D721Med (cell line): ENCODE results near the gene ADAM22.

Experiments used
- DNase-seq: peaks from one replicate; pipeline ENCODE4 v3.0.0; 2011; ENCODE audit warnings: low spot score; ENCODE audit not compliant: insufficient read length
- FAIRE-seq: peaks from 2 replicates; lab custom pipeline; 2011; peaks lifted over from hg19 to GRCh38; lab: Jason Lieb, UNC
- CTCF ChIP-seq: IDR thresholded peaks from 2 replicates; pipeline ENCODE4 v1.5.1; 2012; ENCODE audit warnings: mild to moderate bottlenecking, control low read depth; ENCODE audit not compliant: insufficient read depth; ENCODE audit errors: missing control alignments

The ADAM22 gene

DNA sequence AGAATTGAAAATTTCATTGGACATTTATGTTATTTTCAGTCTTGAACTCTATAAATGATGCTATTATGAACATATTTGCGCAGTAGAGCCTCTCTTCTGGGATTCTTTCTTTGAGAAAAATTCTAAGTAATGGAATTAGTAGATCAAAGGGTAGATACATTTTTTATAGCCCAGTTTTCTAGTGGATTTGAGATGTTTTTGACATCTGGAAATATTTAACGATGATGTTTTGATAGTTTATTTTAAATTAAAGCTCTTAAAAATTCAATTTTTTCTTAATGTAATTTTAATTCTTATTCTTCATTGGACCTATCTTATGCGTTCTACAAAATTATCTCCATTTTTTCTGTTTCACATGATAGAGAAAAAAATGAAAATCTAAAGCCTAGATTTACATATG lies 103.0 kb downstream of the ADAM22 start:
- FAIRE-seq (no peak), DNase-seq (no peak)
- no peak for TF ChIP-seq CTCF

DNA sequence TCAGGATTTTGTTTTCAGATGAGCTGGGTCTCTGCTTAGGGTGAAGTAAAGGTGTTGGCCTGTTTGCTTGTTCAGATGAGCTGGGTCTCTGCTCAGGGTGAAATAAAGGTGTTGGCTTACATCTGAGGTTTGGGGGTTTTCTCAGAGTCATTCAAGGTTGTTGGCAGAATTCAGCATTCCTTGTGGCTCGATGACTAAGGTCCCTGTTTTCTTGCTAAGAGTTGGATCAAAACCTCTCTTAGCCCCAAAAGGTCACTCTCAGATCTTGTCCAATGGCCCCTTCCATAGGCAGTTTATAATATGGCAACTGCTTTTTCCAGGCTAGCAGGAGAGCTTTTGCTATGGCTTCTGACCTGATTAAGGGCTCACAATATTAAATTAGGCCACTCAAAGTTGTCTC lies 106.6 kb downstream of the ADAM22 start:
- no peak for DNase-seq
- no peak for FAIRE-seq

DNA sequence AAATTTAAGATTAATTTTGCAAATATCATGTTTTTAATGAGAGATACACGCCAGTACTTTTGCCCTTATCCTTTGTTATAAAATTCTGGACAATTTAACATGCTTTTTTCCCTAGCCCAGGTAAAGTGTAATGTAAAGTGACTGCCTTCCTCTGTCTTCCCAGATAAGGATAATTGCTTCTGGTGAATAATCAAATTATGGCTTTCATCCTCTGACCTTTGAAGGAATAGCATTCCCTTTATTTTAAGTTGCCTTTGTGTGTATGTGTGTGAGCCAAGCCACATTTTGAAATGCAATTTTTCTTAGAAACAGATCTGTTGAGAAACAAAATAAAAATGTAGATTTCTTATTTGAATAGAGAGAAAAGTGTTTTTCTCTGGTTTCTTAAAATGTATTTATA lies 107.5 kb downstream of the ADAM22 start:
- no peak for DNase-seq
- no peak for TF ChIP-seq CTCF
- no peak for FAIRE-seq

More for the DNA sequence above, 106.6 kb downstream of the ADAM22 start:
- no peak for TF ChIP-seq CTCF

DNA sequence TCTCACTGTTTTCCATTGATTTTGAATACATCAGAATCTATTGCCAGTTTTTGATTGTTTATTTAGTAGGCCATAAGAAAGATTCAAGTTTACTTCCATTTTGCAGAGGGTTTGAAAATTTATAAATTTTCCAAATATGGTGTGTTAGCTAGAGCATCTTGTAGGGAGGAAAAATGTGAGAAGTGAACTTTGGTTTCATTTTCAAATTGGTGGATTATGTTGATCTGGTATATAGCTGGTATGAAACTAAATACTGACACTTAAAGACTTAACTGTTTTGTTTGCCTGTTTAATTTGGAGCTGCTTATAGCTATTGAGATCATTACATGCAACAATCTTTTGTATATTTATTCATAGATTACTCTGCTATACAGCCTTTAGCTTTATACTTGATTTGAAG lies 108.1 kb downstream of the ADAM22 start:
- no peak for DNase-seq
- no peak for TF ChIP-seq CTCF
- no peak for FAIRE-seq

- FAIRE-seq (no peak), DNase-seq (no peak)
- no peak for TF ChIP-seq CTCF
Measured at GRCh38 chr7:88042803-88043202, 108.8 kb downstream of the ADAM22 start.

GRCh38 chr7:88044069-88044468 lies 110.0 kb downstream of the ADAM22 start:
- FAIRE-seq = no peak
- no peak for TF ChIP-seq CTCF
- no peak for DNase-seq

DNA sequence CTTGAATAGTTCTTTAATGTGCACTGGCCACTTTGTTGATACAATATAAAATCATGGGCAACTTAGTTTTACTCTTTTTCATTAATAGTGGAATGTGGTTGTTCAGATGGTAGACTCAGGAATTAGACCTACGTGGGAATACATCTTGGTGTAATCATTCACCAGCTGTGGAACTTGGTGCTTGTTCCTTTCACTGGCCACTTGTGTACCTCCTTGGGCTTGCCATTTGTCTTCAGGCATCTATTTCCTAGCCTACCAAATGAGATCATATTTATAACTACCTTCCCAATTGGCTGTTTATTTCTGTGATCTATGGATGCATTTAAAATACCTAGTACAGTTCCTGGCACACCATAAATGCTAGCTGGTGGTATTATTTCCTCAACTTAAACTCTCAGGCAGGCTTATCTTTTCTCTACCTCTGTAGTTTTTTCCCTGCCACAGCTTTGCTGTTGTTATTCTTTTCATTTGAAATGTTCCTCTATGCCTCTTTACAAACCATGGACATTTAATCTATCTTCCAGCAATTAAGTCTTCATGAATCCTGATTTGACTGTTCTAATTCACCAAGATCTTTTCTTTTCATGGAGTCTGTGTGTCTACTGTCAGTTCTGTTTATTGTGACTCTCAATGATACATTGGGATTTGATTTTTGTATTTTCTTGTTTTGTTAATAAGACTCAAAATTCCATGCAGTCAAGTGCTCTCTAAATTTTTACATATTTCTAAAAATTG lies 113.0 kb downstream of the ADAM22 start:
- DNase-seq (no peak), FAIRE-seq (no peak)

More for the DNA sequence above, 113.0 kb downstream of the ADAM22 start:
- TF ChIP-seq CTCF = no peak
